ENCODE data around the gene PDZD2.

Gene PDZD2

DNA sequence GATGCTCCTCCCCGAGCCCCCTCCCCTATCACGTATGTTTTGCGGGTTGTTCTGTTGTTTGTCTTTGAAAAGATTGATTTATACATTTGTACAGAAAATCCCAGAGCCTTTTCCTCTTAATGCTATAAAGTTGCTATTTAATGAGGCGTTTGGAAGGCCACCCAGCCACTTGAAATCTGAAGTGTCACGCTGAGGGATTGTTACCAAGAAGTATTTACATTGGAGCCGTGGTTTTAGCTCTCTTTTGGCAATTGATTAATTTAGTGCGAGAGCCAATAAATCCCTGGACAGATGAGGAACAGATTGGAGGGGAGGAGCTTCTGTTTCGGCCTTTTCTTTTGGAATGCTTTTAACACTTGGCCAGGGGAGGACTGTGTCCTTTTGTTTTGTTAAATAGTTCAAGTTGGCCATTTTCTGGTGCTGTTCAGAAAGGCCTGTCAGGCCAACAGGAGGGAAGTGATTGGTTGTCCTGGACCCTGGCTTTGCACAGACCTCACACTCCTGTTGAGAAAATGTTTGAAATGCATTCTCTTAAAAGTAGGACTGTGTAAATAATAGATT, 250.2 kb downstream of the PDZD2 start:
- no peak for DNase-seq

- no peak for DNase-seq
These were observed 251.1 kb downstream of the PDZD2 start for GRCh38 chr5:31890046-31890445.

DNA sequence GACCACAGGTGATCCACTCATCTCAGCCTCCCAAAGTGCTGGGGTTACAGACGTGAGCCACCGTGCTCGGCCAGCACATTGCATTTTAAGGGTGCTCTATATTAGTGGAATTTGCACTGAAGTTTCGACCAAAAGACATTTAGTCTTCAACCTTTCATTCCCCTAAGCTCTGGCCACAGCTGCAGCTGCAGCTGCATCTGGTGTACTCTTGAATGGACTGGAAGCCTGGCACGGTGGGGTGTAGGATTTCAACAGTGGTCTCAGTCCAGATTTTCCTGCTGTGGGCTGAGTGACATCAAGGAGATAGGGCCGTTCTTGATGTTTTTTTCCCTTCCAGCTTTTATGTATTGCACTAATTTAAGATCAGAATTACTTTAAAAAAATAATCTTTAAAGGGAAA, 255.2 kb downstream of the PDZD2 start:
- DNase-seq = no peak

GRCh38 chr5:31895199-31895820, 256.4 kb downstream of the PDZD2 start:
- DNase-seq = no peak

DNA sequence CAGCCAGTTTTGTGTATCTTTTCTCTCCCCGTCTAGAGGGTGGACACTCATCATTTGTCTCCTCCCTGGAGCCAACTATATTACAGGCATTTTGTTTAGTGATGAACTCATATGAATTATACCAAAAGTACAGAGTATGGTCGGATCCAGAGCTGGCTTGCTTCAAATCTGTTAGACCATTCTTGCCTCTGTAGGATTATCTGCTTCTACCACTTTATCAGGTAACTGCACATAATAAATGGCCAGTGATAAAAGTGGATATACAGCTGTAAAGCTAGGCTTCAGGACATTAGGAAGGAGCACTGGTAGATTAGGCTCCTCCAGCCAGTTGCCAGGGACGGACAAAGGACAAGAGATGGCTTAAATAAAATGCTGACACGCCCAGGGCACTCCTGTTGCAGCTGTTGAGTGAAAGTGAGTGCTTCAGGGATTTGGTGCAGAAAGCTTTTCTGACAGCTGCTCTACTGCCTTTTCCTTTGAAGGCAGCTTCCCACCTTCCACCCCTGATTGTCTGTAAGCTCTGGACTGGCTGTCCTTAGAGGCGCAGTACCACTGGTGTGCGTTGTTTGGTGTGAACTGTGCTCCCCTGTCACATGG, 259.2 kb downstream of the PDZD2 start:
- DNase-seq = no peak

DNA sequence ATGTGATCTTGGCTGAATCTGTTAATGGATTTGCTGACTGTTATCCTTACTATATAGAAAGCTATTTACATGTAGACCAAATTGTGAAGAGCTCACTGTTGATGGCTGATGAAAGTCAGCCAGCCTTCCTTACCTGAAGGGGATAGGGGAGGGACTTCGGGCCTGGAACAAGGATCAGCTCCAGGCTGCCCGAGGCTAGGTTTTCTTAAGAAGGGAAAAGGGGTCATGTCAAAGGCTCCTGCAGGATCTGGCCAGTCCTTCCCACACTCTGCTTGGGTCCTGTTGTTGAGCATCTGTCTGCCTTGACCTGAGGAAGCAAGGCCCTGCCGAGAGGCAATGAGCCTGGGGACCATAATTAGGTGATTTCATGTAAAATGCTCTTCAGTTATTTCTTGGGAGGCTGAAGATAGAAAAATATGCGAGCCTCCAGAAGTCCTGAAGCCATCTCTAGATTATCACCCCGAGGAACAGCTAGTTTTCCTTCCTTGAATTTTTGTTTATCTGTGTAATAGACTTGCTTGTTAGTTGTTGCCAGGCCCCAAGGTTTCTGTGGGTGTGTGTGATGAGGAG, 261.4 kb downstream of the PDZD2 start:
- DNase-seq = no peak

DNA sequence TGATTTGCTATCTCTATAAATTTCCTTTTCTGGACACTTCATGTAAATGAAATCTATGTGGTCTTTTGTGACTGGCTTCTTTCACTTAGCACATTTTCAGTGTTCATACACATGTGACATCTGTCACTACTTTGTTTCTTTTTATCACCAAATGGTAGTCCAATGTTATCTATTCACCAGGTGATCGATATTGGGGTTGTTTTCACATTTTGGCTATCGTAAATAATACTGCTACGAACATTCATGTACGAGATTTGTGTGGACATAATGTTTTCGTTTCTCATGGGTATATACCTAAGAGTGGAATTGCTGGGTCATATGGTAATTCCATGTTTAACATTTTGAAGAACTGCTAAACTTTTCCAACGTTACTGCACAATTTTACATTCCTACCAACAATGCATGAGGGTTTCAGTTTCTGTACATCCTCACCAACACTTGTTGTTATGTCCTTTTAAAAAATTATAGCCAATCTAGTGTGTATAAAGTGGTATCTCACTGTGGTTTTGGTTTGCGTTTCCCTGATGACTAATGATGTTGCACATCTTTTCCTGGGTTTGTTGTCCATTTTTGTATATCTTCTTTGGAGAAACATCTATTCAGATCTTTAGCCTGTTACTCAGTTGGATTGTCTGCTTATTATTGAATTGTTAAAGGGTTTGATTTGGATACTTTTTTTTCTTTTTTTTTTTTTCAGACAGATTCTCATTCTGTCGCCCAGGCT, 263.0 kb downstream of the PDZD2 start:
- no peak for DNase-seq

- no peak for DNase-seq
These were observed 269.5 kb downstream of the PDZD2 start for GRCh38 chr5:31908396-31908795.

GRCh38 chr5:31909073-31909472, 270.1 kb downstream of the PDZD2 start:
- DNase-seq = no peak

DNA sequence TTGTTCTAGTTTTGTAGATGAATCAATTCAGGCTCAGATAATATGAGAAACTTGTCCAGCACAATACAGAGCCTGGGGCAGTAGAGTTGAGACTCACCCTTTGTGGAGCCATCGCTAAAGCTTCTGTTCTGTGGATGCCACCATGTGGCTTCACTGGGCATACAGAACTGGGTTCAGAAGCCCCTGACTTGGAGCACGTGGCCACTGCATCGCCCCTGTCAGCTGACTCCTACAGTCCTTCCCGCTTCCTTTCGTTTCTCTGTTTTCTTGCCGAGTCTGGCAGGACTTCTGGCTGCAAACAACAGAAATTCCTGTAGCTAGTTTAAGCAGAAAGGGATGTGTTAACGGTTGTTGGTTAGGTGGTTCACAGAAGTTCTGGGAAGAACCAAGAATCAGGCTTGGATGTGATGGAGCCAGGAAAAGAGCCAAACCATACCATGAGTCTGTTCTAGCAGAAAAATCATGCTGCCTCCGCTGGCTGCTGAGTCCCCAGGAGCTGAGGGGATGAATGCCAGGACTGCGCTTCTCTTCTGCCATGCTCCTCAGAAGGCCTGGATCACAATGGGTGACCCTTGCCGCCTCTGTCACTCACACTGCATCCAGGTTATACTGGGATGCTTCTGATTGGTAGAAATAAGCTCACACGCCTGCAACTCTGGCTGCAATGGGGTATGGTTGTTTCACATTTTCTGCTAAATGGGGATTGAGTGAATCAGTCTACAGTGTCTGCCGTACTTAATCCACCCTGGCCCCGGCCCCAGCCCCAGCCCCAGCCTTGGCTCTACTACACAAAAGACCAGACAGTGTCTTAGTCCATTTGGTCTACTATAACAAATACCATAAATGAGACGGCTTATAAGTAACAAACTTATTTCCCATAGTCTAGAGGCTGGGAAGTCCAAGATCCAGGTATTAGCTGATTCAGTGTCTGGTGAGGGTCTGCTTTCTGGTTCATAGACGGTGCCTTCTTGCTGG, 272.6 kb downstream of the PDZD2 start:
- DNase-seq = no peak

- DNase-seq = no peak
These were observed 274.9 kb downstream of the PDZD2 start for GRCh38 chr5:31913808-31914207.

DNA sequence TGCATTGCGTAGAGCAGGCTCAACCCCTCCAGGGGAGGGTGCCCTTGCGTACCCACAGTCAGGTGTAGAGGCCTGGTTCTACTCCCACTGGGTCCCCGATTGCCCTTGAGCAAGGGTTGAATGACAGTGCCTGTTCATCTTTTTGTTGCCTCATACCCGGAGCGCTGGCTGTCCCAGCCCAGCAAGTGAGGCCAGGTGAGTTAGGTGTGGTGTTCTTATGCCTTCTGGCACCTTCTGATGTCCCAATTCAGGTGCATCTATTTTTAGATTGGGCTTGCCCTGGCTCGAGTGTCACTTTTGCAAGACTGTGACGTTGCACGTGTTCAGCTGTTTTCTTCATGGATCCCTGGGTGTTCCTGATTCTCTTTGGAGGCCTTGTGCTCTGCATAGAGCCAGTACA, 277.4 kb downstream of the PDZD2 start:
- no peak for DNase-seq

DNA sequence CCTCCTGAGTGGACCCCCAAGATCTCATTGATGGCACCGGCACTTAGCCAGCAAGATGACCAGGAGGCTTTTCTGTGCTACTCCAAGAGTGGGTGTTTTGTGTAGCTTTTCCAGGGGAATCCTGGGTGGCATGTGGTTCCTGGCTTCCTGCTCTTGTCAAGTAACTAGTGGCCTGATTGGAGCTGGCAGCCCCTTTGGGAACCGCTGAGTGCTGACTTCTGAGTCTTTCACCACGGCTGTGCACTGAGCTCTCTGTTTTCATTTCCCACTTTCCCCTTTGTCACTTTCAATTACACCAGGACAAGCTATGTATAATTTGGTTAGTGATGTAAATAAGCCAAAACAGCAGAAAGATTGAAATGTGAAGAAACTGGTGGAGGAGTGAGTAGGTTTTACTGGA, 279.8 kb downstream of the PDZD2 start:
- DNase-seq = no peak

DNA sequence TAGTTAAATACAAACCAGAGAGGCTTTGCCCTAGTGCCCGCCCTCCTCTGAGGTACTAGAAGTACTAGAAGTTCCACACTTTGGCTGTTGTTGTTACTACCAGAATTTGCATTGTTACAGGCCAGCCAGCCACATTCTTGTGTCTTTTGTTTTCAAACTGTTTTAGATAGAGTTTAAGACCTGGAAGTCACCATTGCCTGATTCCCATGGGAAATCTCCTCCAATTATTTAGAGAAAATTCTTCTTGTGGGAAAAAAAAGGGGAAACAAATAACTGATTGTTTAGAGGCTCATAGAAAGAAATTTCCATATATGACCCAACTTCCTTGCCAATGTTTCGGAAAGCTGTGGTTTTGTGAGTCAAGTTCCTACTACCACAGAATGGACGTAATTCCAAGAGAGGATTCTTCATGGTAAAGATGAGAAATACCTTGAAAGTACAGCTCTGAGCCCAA, 282.9 kb downstream of the PDZD2 start:
- DNase-seq = no peak

DNA sequence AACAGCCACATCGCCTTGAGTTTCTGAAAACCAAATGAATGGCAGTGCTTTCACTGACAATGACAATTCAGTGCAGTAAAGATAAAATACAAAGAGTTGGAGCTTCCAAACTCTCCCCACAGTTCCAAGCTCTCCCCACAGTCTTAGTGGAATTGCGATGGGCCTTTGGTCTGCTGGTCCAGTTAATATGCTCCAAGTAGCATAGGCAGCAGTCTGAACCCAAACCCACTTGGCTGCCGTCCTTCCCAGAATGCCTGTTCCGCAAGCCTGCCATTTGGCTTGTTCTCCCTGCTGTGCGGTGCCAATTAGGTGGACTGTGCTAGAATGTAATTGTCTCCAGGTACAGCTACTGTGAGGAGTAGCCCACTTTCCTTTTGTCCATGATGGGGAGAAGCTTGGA, 285.1 kb downstream of the PDZD2 start:
- DNase-seq = no peak

DNA sequence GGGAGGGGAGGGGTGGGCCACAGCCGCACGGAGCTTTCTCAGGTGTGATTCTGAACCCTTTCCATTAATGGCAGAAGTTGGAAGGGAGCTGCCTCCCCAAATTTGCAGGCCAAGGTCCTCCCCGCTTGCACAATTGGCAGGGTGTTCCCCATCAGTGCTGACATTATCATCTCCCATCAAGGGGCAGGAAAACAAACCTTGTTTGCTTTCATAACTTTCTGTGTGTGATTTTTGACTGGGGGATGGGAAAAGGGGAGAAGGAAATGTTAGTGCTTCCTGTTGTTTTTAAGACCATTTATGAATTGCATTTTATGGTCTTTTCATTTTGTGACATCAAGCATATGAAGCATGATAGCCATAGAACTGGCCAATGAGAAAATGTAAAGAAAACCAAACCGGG, 292.9 kb downstream of the PDZD2 start:
- DNase-seq = no peak

DNA sequence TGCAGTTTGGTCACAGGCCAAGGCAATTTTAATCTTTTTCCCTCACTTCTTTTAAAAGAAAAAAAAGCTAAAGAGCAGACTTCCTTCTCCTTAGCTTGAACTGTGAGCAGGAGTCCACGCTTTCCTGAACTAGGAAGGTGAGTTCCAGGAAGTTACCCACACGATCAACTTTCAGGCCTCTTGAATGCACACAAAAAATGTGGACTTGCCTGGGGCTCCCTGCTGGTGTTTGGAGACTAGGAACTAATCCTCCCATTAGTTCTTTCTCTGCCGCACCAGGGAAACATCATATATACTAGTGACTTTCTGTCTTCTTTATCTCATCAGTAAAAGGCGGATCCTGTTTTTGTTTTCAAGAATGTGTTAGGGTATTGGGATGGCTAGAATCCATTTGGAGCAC, 295.2 kb downstream of the PDZD2 start:
- DNase-seq = no peak

- no peak for DNase-seq
These were observed 296.8 kb downstream of the PDZD2 start for GRCh38 chr5:31935496-31936369.

DNA sequence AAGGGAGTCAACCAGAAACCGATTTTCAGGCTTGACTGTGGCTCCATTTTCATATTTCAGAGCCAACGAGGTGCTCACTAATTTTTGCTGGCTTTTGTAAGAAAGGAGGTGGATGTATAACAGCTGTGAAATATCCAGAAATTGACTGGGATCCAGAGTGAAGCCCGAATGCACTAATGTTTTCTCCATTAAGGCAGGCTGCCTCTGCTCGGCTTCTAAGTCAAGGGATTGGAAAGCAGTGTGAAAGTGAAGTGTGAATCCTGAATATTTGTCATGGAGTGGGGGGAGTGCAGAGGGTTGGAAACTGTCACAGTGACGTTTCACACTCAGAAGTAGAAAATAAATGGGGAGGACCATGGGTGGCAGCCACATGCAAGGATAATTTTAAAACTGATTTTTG, 297.8 kb downstream of the PDZD2 start:
- no peak for DNase-seq

- no peak for DNase-seq
These were observed 298.3 kb downstream of the PDZD2 start for GRCh38 chr5:31937226-31937625.

- DNase-seq = no peak
These were observed 298.8 kb downstream of the PDZD2 start for GRCh38 chr5:31937703-31938102.

Data from CD4-positive, alpha-beta T cell treated with Interleukin-21 for 1 hour (primary cell).